Stimulated activated CD4-positive, alpha-beta T cell treated with anti-CD3 and anti-CD28 coated beads, Interleukin-15, amount 100 ng/mL, for 1 hour (primary cell): Measurements from ENCODE around the gene PCDHB5.
"Not testable (repeated sequence)": the region's sequence is repeated elsewhere in the genome, so short reads cannot be mapped to it uniquely, and the experiment has no call there.

Source experiments
- DNase-seq, 2 donors: peaks; one replicate each; pipeline ENCODE4 v3.0.0-alpha.2; 2020; ENCODE audit warnings: low read depth in 1 of 2, low spot score in 1 of 2

The PCDHB5 gene

GRCh38 chr5:141135030-141135717, at the start of gene PCDHB5:
PCDHB5 (plus strand) TSS chr5:141135206; CDS start chr5:141135435, 229 bp downstream.
- DNase-seq = no peak

GRCh38 chr5:141094481-141095262, 40.3 kb upstream of the PCDHB5 start, which contains the start of gene PCDHB2:
PCDHB2 (plus strand) TSS chr5:141094615; CDS start chr5:141094791, 176 bp downstream.
- DNase-seq = no peak

- no peak for DNase-seq
Measured at GRCh38 chr5:141095263-141095641, 39.8 kb upstream of the PCDHB5 start.

- DNase-seq = not testable (repeated sequence)
Measured at GRCh38 chr5:141096181-141096580, 38.8 kb upstream of the PCDHB5 start.

GRCh38 chr5:141096586-141096985, 38.4 kb upstream of the PCDHB5 start:
- DNase-seq = not testable (repeated sequence)

- DNase-seq = peak in 1 of 2 donors; percentile 1
Measured at GRCh38 chr5:141100243-141100805, 34.7 kb upstream of the PCDHB5 start, which contains the start of gene PCDHB3. PCDHB3 (plus strand) TSS chr5:141100473; CDS start chr5:141100650, 177 bp downstream.

- DNase-seq = no peak
Measured at GRCh38 chr5:141101059-141101458, 33.9 kb upstream of the PCDHB5 start.

GRCh38 chr5:141102070-141102469, 32.9 kb upstream of the PCDHB5 start:
- DNase-seq = not testable (repeated sequence)

- not testable (repeated sequence) for DNase-seq
Measured at GRCh38 chr5:141102471-141102870, 32.5 kb upstream of the PCDHB5 start.

GRCh38 chr5:141105350-141105749, 29.7 kb upstream of the PCDHB5 start:
- no peak for DNase-seq

GRCh38 chr5:141119250-141119649, 15.8 kb upstream of the PCDHB5 start:
- no peak for DNase-seq

- no peak for DNase-seq
Measured at GRCh38 chr5:141121563-141121962, 13.4 kb upstream of the PCDHB5 start, which contains the start of gene PCDHB4. PCDHB4 (plus strand) TSS chr5:141121818; CDS start chr5:141121999, 181 bp downstream.

GRCh38 chr5:141121985-141122384, 13.0 kb upstream of the PCDHB5 start:
- DNase-seq = no peak

GRCh38 chr5:141123396-141124135, 11.4 kb upstream of the PCDHB5 start:
- not testable (repeated sequence) for DNase-seq

GRCh38 chr5:141127305-141127704, 7.7 kb upstream of the PCDHB5 start:
- DNase-seq = no peak

GRCh38 chr5:141135718-141136266, 786 bp downstream of the PCDHB5 start:
- no peak for DNase-seq

GRCh38 chr5:141137346-141137745, 2.3 kb downstream of the PCDHB5 start:
- not testable (repeated sequence) for DNase-seq

- no peak for DNase-seq
Measured at GRCh38 chr5:141149812-141150211, 14.8 kb downstream of the PCDHB5 start, which contains the start of gene PCDHB6. PCDHB6 (plus strand) TSS chr5:141150057; CDS start chr5:141150258, 201 bp downstream.

GRCh38 chr5:141150224-141150992, 15.4 kb downstream of the PCDHB5 start:
- no peak for DNase-seq

GRCh38 chr5:141150993-141151325, 16.0 kb downstream of the PCDHB5 start:
- DNase-seq = no peak
